ENCODE results near the gene PARVG. TPM values are rescaled to one million over a fixed set of nuclear protein-coding genes. Genes with fewer than 3 reads are reported as not detected.

PARVG gene
- total RNA-seq, 1 experiment from 2014 or later = 1.3 TPM

DNA sequence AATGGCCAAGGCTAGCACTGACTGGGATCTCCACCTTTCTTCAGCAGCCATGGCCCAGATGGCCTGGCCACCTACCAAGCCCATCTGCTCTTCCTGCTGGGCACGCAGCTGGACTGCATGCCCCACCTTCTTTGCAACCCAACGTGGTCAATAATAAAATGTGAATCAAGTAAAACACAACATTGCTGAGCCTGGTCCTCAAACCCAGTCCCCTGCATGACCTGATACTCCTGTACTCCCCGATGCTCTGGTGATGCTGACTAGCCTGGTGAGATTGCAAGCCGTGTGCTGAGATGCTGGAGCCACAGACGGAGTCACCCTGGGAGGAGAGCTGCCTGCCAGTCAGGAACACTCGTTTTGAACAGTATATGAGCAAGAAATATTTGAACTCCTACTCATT, 34.0 kb downstream of the PARVG start:
- H2AFZ ChIP-seq (ENCODE audit: low read length) = no peak overlapping the region
- no peak overlapping the region for H2BK5ac ChIP-seq (ENCODE audit: insufficient read length, low read length)
- no peak overlapping the region for H4K91ac ChIP-seq (ENCODE audit: insufficient read length, low read depth, low read length)
- H3K4ac ChIP-seq (ENCODE audit: low read depth, low read length) = no peak overlapping the region
- Mint-ChIP-seq H3K9me3 (peaks cover 0 to 6% of the 10 kb centered on the region in 2 experiments; a peak in 1 of 5 replicates), H3K4me3 (no peak overlapping the region), H3K4me1 (peaks cover 0 to 4% of the 10 kb centered on the region in 2 experiments; a peak in 2 of 4 replicates), H3K27me3 (ENCODE audit: low read depth) (peaks cover 10% of the 10 kb centered on the region), H3K27ac (no peak overlapping the region), H3K36me3 (ENCODE audit: insufficient read depth in 1 of 3, low read depth in 3 of 3) (no peaks in the 10 kb centered on the region)
- no peaks in the 10 kb centered on the region for H4K20me1 ChIP-seq (ENCODE audit: control insufficient read depth, insufficient read depth, insufficient read length)
- no peak overlapping the region for H3K18ac ChIP-seq (ENCODE audit: insufficient read length, low read depth, low read length)
- no peak for DNase-seq
- H3K14ac ChIP-seq (ENCODE audit: insufficient read depth, low read length) = no peak overlapping the region
- WGBS (ENCODE audit: extremely low coverage, insufficient read length, low lambda C conversion rate) = no CpG with 5 or more reads among the region's 6 CpGs
- no peak overlapping the region for H3K56ac ChIP-seq (ENCODE audit: insufficient read length, low read depth, low read length)
- no peak overlapping the region for H3K27ac ChIP-seq (ENCODE audit: insufficient read length, low read depth, low read length)
- H3K79me2 ChIP-seq (ENCODE audit: insufficient read depth, low read length) = no peaks in the 10 kb centered on the region
- no peak overlapping the region for H3K9ac ChIP-seq (ENCODE audit: extremely low read depth, insufficient read length, low read length)
- no peak overlapping the region for H4K5ac ChIP-seq (ENCODE audit: insufficient read length, low read depth, low read length)
- no peak overlapping the region for H3K4me2 ChIP-seq (ENCODE audit: insufficient read depth, insufficient read length, low read length)
- no peaks in the 10 kb centered on the region for H3K23me2 ChIP-seq (ENCODE audit: insufficient read length, low read depth, low read length, poor library complexity, severe bottlenecking)
- H2BK15ac ChIP-seq (ENCODE audit: low read depth, low read length) = no peak overlapping the region
- H3T11ph ChIP-seq (ENCODE audit: low read length) = no peak overlapping the region
- no peak overlapping the region for H3K23ac ChIP-seq (ENCODE audit: insufficient read length, low read depth, low read length)
- H3K79me1 ChIP-seq (ENCODE audit: insufficient read depth, low read depth, low read length, poor library complexity, severe bottlenecking) = no peaks in the 10 kb centered on the region
- TF ChIP-seq, protein P1, sequence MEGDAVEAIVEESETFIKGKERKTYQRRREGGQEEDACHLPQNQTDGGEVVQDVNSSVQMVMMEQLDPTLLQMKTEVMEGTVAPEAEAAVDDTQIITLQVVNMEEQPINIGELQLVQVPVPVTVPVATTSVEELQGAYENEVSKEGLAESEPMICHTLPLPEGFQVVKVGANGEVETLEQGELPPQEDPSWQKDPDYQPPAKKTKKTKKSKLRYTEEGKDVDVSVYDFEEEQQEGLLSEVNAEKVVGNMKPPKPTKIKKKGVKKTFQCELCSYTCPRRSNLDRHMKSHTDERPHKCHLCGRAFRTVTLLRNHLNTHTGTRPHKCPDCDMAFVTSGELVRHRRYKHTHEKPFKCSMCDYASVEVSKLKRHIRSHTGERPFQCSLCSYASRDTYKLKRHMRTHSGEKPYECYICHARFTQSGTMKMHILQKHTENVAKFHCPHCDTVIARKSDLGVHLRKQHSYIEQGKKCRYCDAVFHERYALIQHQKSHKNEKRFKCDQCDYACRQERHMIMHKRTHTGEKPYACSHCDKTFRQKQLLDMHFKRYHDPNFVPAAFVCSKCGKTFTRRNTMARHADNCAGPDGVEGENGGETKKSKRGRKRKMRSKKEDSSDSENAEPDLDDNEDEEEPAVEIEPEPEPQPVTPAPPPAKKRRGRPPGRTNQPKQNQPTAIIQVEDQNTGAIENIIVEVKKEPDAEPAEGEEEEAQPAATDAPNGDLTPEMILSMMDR (conservative IDR thresholded peaks at IDR 0.05) = no peak
- H3K9me3 ChIP-seq (ENCODE audit: control insufficient read depth, low read depth, low read length) = no peaks in the 10 kb centered on the region
- no peak overlapping the region for H4K8ac ChIP-seq (replicated peaks; ENCODE audit: insufficient read length, low read depth, low read length)
- H3K27me3 ChIP-seq (ENCODE audit: insufficient read depth, low read length) = no peaks in the 10 kb centered on the region
- H2BK12ac ChIP-seq (ENCODE audit: insufficient read length, low read depth, low read length) = no peak overlapping the region
- H2BK20ac ChIP-seq (ENCODE audit: low read depth, low read length, poor library complexity, severe bottlenecking) = no peak overlapping the region
- H2BK120ac ChIP-seq (ENCODE audit: low read depth, low read length, poor library complexity, severe bottlenecking) = no peak overlapping the region
- no peaks in the 10 kb centered on the region for H3K4me1 ChIP-seq (ENCODE audit: insufficient read depth, low read length)
- no peak overlapping the region for H2AK5ac ChIP-seq (ENCODE audit: insufficient read length, low read length)

Data from H9 (cell line).